ENCODE results near the gene NRARP.

NRARP gene

GRCh38 chr9:137297966-137298365 is 4.1 kb downstream of the NRARP start:
- DNase-seq = no peak

- no peak for DNase-seq
Observed at GRCh38 chr9:137296670-137297664, 5.1 kb downstream of the NRARP start.

- no peak for DNase-seq
Observed at GRCh38 chr9:137295849-137296669, 6.0 kb downstream of the NRARP start.

GRCh38 chr9:137295238-137295811 is 6.7 kb downstream of the NRARP start:
- no peak for DNase-seq

- DNase-seq = no peak
Observed at GRCh38 chr9:137294681-137295237, 7.3 kb downstream of the NRARP start.

- no peak for DNase-seq
Observed at GRCh38 chr9:137294091-137294680, 7.9 kb downstream of the NRARP start.

- no peak for DNase-seq
Observed at GRCh38 chr9:137293482-137294090, 8.5 kb downstream of the NRARP start.

GRCh38 chr9:137293094-137293481 is 9.0 kb downstream of the NRARP start:
- DNase-seq = no peak

GRCh38 chr9:137286975-137287383 is 15.1 kb downstream of the NRARP start:
- no peak for DNase-seq

GRCh38 chr9:137281345-137282116 is 20.5 kb downstream of the NRARP start:
- DNase-seq = no peak

- no peak for DNase-seq
Observed at GRCh38 chr9:137280474-137281344, 21.4 kb downstream of the NRARP start.

- DNase-seq = no peak
Observed at GRCh38 chr9:137279741-137280473, 22.2 kb downstream of the NRARP start.

GRCh38 chr9:137278721-137279711 is 23.1 kb downstream of the NRARP start:
- DNase-seq = no peak

- no peak for DNase-seq
Observed at GRCh38 chr9:137278061-137278701, 23.9 kb downstream of the NRARP start.

- DNase-seq = no peak
Observed at GRCh38 chr9:137277329-137278041, 24.6 kb downstream of the NRARP start, which contains the start of gene TOR4A. Gene TOR4A (plus strand): TSS chr9:137277726. CDS start chr9:137278690, 964 bp downstream.

GRCh38 chr9:137276473-137277328 is 25.4 kb downstream of the NRARP start:
- DNase-seq = no peak
